A549 (cell line): ENCODE measurements around the gene LSM14B. TPM values are rescaled to one million over a fixed set of nuclear protein-coding genes. Genes with fewer than 3 reads are reported as not detected.

ENCODE experiments used
- ATAC-seq, 2 experiments: fragments of 200-7000 bp in 1 of 2; fragments of >200 bp in 1 of 2; cut with Nextera tagmentation in 1 of 2; cut with Tn5 transposase in 1 of 2; 3 replicates each; pipeline versions ENCODE4 v1.8.0 to v1.9.1; 2018 to 2020; ENCODE audit warnings: mild to moderate bottlenecking in 1 of 2, moderate library complexity in 1 of 2
- CTCF ChIA-PET: fragments of 300-600 bp; sonication (Branson Sonifier 250); formaldehyde crosslinking; extraction: SDS; loops from one replicate; lab custom pipeline; 2021; ENCODE audit warnings: antibody characterized with exemption, inconsistent platforms; lab: Yijun Ruan, JAX
- POLR2A ChIA-PET: fragments of 350-600 bp; formaldehyde crosslinking; extraction: SDS; loops from one replicate; lab custom pipeline; 2021; ENCODE audit warnings: antibody characterized with exemption, inconsistent platforms; lab: Yijun Ruan, JAX
- DNase-seq, 2 experiments: peaks; one replicate each; pipeline versions ENCODE4 v3.0.0 to v3.0.0-alpha.2; 2011 to 2016; ENCODE audit warnings: low read depth in 1 of 2, low spot score in 1 of 2
- FAIRE-seq: peaks from 2 replicates; lab custom pipeline; 2011; peaks lifted over from hg19 to GRCh38; lab: Jason Lieb, UNC
- H3K27ac ChIP-seq, 2 experiments: fragments of >200 bp; sonication (Bioruptor Twin); formaldehyde crosslinking; 3 replicates each; pipeline ENCODE4 v1.5.1; 2016 to 2017
- H3K4me1 ChIP-seq: fragments of >200 bp; sonication (Bioruptor Twin); formaldehyde crosslinking; 3 replicates; pipeline ENCODE4 v1.6.1; 2016
- H3K4me2 ChIP-seq: fragments of >200 bp; sonication (Bioruptor Twin); formaldehyde crosslinking; 3 replicates; pipeline ENCODE4 v1.6.1; 2016
- H3K4me3 ChIP-seq: fragments of >200 bp; sonication (Bioruptor Twin); formaldehyde crosslinking; 3 replicates; pipeline ENCODE4 v1.5.1; 2016
- H3K9me3 ChIP-seq: fragments of >200 bp; sonication (Bioruptor Twin); formaldehyde crosslinking; 3 replicates; pipeline ENCODE4 v1.6.1; 2016
- BHLHE40 ChIP-seq: IDR thresholded peaks from 2 replicates; pipeline ENCODE4 v1.6.1; 2012; ENCODE audit warnings: low read depth, low read length, inconsistent platforms
- CBX2 ChIP-seq: fragments of 200-600 bp; sonication (generic); IDR thresholded peaks from 2 replicates; pipeline ENCODE4 v1.6.1; 2016; ENCODE audit warnings: low read depth, mild to moderate bottlenecking, borderline replicate concordance
- CBX8 ChIP-seq: fragments of 200-600 bp; sonication (generic); IDR thresholded peaks from 2 replicates; pipeline ENCODE4 v1.6.1; 2016
- CHD2 ChIP-seq: fragments of 150-350 bp; IDR thresholded peaks from 2 replicates; pipeline ENCODE4 v1.6.1; 2014; ENCODE audit warnings: low read length; ENCODE audit not compliant: partially characterized antibody
- EHMT2 ChIP-seq: fragments of 200-600 bp; sonication (generic); IDR thresholded peaks from 2 replicates; pipeline ENCODE4 v1.6.1; 2016; ENCODE audit warnings: antibody characterized with exemption, low read depth, mild to moderate bottlenecking, moderate library complexity
- EP300 ChIP-seq, 2 experiments: fragments of >200 bp; sonication (Bioruptor Twin); formaldehyde crosslinking; IDR thresholded peaks; 2 replicates in 1 of 2; 3 replicates in 1 of 2; pipeline ENCODE4 v1.6.1; 2016 to 2017
- FOSB ChIP-seq: fragments of 250-450 bp; sonication (Bioruptor Pico); IDR thresholded peaks from 2 replicates; pipeline ENCODE4 v1.5.0; 2020; ENCODE audit warnings: mild to moderate bottlenecking, moderate library complexity
- FOSL2 ChIP-seq, 2 experiments: fragments of 450-650 bp in 1 of 2; fragments of >200 bp in 1 of 2; sonication (Bioruptor Twin) in 1 of 2; formaldehyde crosslinking; IDR thresholded peaks; 2 replicates each; pipeline versions ENCODE4 v1.5.0 to v1.6.1; 2016 to 2020; ENCODE audit warnings: mild to moderate bottlenecking in 1 of 2, moderate library complexity in 1 of 2
- FOXS1 ChIP-seq: fragments of 250-450 bp; sonication (Bioruptor Pico); IDR thresholded peaks from 2 replicates; pipeline ENCODE4 v1.5.0; 2020; ENCODE audit warnings: mild to moderate bottlenecking, moderate library complexity
- HEYL ChIP-seq: fragments of 250-450 bp; sonication (Bioruptor Pico); IDR thresholded peaks from 2 replicates; pipeline ENCODE4 v1.8.0; 2021; ENCODE audit warnings: mild to moderate bottlenecking, moderate library complexity
- HOXB13 ChIP-seq: fragments of 250-450 bp; sonication (Bioruptor Pico); IDR thresholded peaks from 2 replicates; pipeline ENCODE4 v1.5.0; 2020; ENCODE audit warnings: low read depth, mild to moderate bottlenecking, moderate library complexity
- HOXB5 ChIP-seq: fragments of 250-450 bp; sonication (Bioruptor Pico); IDR thresholded peaks from 2 replicates; pipeline ENCODE4 v1.5.0; 2020; ENCODE audit warnings: mild to moderate bottlenecking, moderate library complexity
- JUN ChIP-seq, 2 experiments: fragments of >200 bp; sonication (Bioruptor Twin); formaldehyde crosslinking; IDR thresholded peaks; 2 replicates in 1 of 2; 3 replicates in 1 of 2; pipeline ENCODE4 v1.6.1; 2016 to 2017
- MYC ChIP-seq: IDR thresholded peaks from 2 replicates; pipeline ENCODE4 v1.6.1; 2012; ENCODE audit warnings: mild to moderate bottlenecking, inconsistent platforms, low read length, improper control_type of control experiment, borderline replicate concordance
- NPAS2 ChIP-seq: fragments of 250-450 bp; sonication (Bioruptor Pico); IDR thresholded peaks from 2 replicates; pipeline ENCODE4 v1.8.0; 2022; ENCODE audit warnings: mild to moderate bottlenecking, moderate library complexity, borderline replicate concordance
- PHF8 ChIP-seq: fragments of 200-600 bp; sonication (generic); IDR thresholded peaks from 2 replicates; pipeline ENCODE4 v1.6.1; 2016; ENCODE audit warnings: low read depth, mild to moderate bottlenecking, antibody characterized with exemption, moderate library complexity, borderline replicate concordance
- POLR2A ChIP-seq: IDR thresholded peaks from 2 replicates; pipeline ENCODE4 v1.6.1; 2012; ENCODE audit warnings: mild to moderate bottlenecking, low read length
- RARB ChIP-seq: fragments of 250-450 bp; sonication (Bioruptor Pico); IDR thresholded peaks from 2 replicates; pipeline ENCODE4 v1.8.0; 2021; ENCODE audit warnings: mild to moderate bottlenecking, moderate library complexity
- RFX5 ChIP-seq: fragments of 450-650 bp; IDR thresholded peaks from 2 replicates; pipeline ENCODE4 v1.7.1; 2014; ENCODE audit warnings: antibody characterized with exemption, mild to moderate bottlenecking, moderate library complexity
- SMC3 ChIP-seq: fragments of >200 bp; sonication (Bioruptor Twin); formaldehyde crosslinking; IDR thresholded peaks from 3 replicates; pipeline ENCODE4 v1.6.1; 2018; ENCODE audit warnings: inconsistent platforms
- SREBF2 ChIP-seq: fragments of 450-650 bp; IDR thresholded peaks from 2 replicates; pipeline ENCODE4 v1.6.1; 2014; ENCODE audit warnings: mild to moderate bottlenecking, moderate library complexity
- TFCP2L1 ChIP-seq: fragments of 250-450 bp; sonication (Bioruptor Pico); IDR thresholded peaks from 2 replicates; pipeline ENCODE4 v1.5.0; 2021; ENCODE audit warnings: mild to moderate bottlenecking
- ZC3H11A ChIP-seq: fragments of 450-650 bp; IDR thresholded peaks from 2 replicates; pipeline ENCODE4 v1.6.1; 2014; ENCODE audit warnings: antibody characterized with exemption, mild to moderate bottlenecking
- ZFP36 ChIP-seq: fragments of 450-650 bp; IDR thresholded peaks from 2 replicates; pipeline ENCODE4 v1.6.1; 2014; ENCODE audit warnings: borderline replicate concordance; ENCODE audit not compliant: partially characterized antibody
- WGBS: methylation state at CpG from one replicate; pipeline ENCODE4 v1.1.6; 2017; ENCODE audit errors: missing lambda C conversion rate; 5-methylcytosine and 5-hydroxymethylcytosine counted together
- polyA plus RNA-seq, 4 experiments: library from polyadenylated mRNA; depleted of rRNA in 3 of 4; stranded (reverse); fragments of >200 nt; fragmentation: RNase III in 1 of 4; extraction: RNeasy Plus Mini Kit Qiagen cat#74134 plus additional on column Dnase treatment in 1 of 4; gene quantifications; 2 replicates in 3 of 4; 3 replicates in 1 of 4; pipeline ENCODE4 v1.2.3, GENCODE V29; 2011 to 2017
- TF ChIP-seq, protein P1 (sequence below): fragments of >200 bp; sonication (Bioruptor Twin); formaldehyde crosslinking; IDR thresholded peaks from 3 replicates; pipeline ENCODE4 v1.6.1; 2016
- TF ChIP-seq, protein P2 (sequence below): fragments of >200 bp; sonication (Bioruptor Twin); formaldehyde crosslinking; IDR thresholded peaks from 2 replicates; pipeline ENCODE4 v1.6.1; 2016
- TF ChIP-seq, protein P3 (sequence below): fragments of 200-600 bp; sonication (generic); IDR thresholded peaks from 2 replicates; pipeline ENCODE4 v1.6.1; 2016; ENCODE audit warnings: antibody characterized with exemption, mild to moderate bottlenecking, moderate library complexity
- TF ChIP-seq, protein P4 (sequence below): IDR thresholded peaks from 2 replicates; pipeline ENCODE4 v1.6.1; 2012

LSM14B gene
- polyA plus RNA-seq, 2 of the 4 experiments (the other 2 are of a cell fraction), result 22.7 to 28.1 TPM

DNA sequence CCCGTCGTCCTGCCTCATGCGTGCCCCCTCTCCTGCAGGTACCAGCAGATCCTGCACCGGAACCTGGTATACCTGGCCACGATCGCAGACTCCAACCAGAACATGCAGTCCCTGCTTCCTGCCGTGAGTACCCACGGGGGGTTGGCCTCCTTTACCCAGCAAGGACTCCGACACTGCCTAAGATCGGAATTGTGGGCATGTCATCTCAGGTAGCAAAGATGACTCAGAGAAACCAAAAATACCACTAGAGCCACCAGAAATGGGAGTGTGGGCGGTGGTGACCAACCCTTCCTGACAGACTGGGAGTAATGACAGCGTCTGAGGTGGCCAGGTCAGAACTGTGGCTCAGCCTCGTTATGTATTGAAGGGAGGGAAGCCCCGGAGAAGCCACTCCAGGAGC lies 37.6 kb downstream of the LSM14B start:
- TF ChIP-seq TFCP2L1 (CRISPR knock-in tag) (no peak), HOXB5 (no peak), RARB (no peak), EHMT2 (no peak), PHF8 (no peak), JUN (IDR thresholded peaks at IDR 0.05) (no peak), CBX8 (no peak)
- TF ChIP-seq, protein P1, sequence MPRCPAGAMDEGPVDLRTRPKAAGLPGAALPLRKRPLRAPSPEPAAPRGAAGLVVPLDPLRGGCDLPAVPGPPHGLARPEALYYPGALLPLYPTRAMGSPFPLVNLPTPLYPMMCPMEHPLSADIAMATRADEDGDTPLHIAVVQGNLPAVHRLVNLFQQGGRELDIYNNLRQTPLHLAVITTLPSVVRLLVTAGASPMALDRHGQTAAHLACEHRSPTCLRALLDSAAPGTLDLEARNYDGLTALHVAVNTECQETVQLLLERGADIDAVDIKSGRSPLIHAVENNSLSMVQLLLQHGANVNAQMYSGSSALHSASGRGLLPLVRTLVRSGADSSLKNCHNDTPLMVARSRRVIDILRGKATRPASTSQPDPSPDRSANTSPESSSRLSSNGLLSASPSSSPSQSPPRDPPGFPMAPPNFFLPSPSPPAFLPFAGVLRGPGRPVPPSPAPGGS, result no peak
- H3K4me3 ChIP-seq, result no peak overlapping the region
- H3K4me1 ChIP-seq, result peaks cover 18% of the 10 kb centered on the region
- CTCF ChIA-PET, result no interaction called here
- no peak for FAIRE-seq
- POLR2A ChIA-PET, result no interaction called here
- no peak overlapping the region for H3K4me2 ChIP-seq
- H3K27ac ChIP-seq, result no peak overlapping the region
- no peaks in the 10 kb centered on the region for H3K9me3 ChIP-seq
- no peak for DNase-seq
- WGBS, result 91% methylated on average over 14 of the region's 14 CpGs
- no peak for ATAC-seq

DNA sequence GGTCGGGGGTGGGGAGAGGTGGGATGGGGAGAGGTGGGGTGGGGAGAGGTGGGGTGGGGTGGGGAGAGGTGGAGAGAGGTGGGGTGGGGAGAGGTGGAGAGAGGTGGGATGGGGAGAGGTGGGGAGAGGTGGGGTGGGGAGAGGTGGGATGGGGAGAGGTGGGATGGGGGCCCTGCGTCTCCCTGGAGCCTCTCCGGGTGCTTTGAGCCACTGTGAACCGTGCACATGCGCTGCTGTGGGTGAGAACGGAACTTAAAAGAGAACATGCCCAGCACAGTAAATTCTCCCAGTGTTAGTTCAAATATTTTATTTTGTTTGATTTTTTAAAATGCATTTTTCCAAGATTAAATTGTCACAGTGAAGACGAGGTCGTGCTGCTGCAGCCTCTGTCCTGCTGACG lies 38.0 kb downstream of the LSM14B start:
- 96% methylated on average over 8 of the region's 9 CpGs for WGBS

DNA sequence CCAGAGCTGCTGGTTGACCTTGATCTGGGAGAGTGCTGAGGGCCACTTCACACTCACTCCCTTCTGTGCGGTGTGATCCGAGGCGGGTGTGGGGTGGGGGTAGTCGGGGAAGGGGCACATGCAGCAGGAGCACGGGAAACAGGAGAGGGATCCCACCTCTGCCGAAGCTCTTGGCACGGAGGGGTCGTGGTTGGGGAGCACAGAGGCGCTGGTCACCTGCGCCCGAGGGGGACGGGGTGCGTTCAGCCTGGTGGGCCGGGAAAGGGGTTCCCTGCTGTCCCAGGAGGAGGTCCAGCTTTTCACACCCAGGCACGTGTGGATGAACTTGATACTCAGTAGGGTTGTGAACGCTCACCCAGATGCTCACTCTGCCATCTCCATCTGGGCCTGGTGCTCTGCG lies 38.6 kb downstream of the LSM14B start:
- TF ChIP-seq HOXB13 (CRISPR knock-in tag), result no peak
- TF ChIP-seq HEYL (CRISPR knock-in tag), result no peak
- no peak for TF ChIP-seq ZFP36
- no peak for TF ChIP-seq SREBF2
- TF ChIP-seq ZC3H11A, result no peak
- no peak for TF ChIP-seq CBX2
- no peak for TF ChIP-seq FOSL2 (IDR thresholded peaks at IDR 0.05)
- TF ChIP-seq FOSL2 (CRISPR knock-in tag; IDR thresholded peaks at IDR 0.05), result no peak
- no peak for TF ChIP-seq CBX8
- TF ChIP-seq PHF8, result no peak
- TF ChIP-seq, protein P2, sequence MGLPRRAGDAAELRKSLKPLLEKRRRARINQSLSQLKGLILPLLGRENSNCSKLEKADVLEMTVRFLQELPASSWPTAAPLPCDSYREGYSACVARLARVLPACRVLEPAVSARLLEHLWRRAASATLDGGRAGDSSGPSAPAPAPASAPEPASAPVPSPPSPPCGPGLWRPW, result no peak
- no peak for TF ChIP-seq FOSB
- TF ChIP-seq, protein P3, sequence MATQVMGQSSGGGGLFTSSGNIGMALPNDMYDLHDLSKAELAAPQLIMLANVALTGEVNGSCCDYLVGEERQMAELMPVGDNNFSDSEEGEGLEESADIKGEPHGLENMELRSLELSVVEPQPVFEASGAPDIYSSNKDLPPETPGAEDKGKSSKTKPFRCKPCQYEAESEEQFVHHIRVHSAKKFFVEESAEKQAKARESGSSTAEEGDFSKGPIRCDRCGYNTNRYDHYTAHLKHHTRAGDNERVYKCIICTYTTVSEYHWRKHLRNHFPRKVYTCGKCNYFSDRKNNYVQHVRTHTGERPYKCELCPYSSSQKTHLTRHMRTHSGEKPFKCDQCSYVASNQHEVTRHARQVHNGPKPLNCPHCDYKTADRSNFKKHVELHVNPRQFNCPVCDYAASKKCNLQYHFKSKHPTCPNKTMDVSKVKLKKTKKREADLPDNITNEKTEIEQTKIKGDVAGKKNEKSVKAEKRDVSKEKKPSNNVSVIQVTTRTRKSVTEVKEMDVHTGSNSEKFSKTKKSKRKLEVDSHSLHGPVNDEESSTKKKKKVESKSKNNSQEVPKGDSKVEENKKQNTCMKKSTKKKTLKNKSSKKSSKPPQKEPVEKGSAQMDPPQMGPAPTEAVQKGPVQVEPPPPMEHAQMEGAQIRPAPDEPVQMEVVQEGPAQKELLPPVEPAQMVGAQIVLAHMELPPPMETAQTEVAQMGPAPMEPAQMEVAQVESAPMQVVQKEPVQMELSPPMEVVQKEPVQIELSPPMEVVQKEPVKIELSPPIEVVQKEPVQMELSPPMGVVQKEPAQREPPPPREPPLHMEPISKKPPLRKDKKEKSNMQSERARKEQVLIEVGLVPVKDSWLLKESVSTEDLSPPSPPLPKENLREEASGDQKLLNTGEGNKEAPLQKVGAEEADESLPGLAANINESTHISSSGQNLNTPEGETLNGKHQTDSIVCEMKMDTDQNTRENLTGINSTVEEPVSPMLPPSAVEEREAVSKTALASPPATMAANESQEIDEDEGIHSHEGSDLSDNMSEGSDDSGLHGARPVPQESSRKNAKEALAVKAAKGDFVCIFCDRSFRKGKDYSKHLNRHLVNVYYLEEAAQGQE, result no peak
- TF ChIP-seq JUN (IDR thresholded peaks at IDR 0.05), result no peak
- TF ChIP-seq SMC3, result no peak
- TF ChIP-seq RARB, result no peak
- TF ChIP-seq POLR2A, result no peak
- no peak for TF ChIP-seq RFX5
- TF ChIP-seq NPAS2, result no peak
- WGBS, result 94% methylated on average over 17 of the region's 17 CpGs
- ChIA-PET POLR2A (no interaction called here), CTCF (interaction anchor here (0.5 kb wide), 1 partner anchor 31 kb away, joined by 3 read pairs; no protein-coding TSS in a partner anchor)
- H3K9me3 ChIP-seq, result no peaks in the 10 kb centered on the region
- ATAC-seq, result no peak
- no peak overlapping the region for H3K27ac ChIP-seq
- no peak for DNase-seq
- H3K4me3 ChIP-seq, result no peak overlapping the region
- no peak for FAIRE-seq
- peaks cover 10% of the 10 kb centered on the region; the same call in 1 of the 3 replicates for H3K4me1 ChIP-seq
- no peak overlapping the region for H3K4me2 ChIP-seq

More for the DNA sequence above, 38.0 kb downstream of the LSM14B start:
- no peak overlapping the region for H3K4me2 ChIP-seq
- no peak for ATAC-seq
- H3K27ac ChIP-seq, result no peak overlapping the region
- no peak overlapping the region for H3K4me3 ChIP-seq
- no peak for DNase-seq
- TF ChIP-seq MYC (no peak), FOXS1 (CRISPR knock-in tag) (no peak), CBX2 (no peak), EP300 (IDR thresholded peaks at IDR 0.05) (no peak), RARB (no peak), CHD2 (no peak), BHLHE40 (no peak)
- TF ChIP-seq, protein P4, sequence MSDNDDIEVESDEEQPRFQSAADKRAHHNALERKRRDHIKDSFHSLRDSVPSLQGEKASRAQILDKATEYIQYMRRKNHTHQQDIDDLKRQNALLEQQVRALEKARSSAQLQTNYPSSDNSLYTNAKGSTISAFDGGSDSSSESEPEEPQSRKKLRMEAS, result no peak
- TF ChIP-seq, all 56 proteins: peak for 0
- FAIRE-seq, result no peak
- Histone ChIP-seq H3K9me3 (no peaks in the 10 kb centered on the region), H3K4me1 (peaks cover 16% of the 10 kb centered on the region)
- POLR2A ChIA-PET, result no interaction called here
- CTCF ChIA-PET, result no interaction called here
